Measurements from ENCODE around the gene MYMK.

The MYMK gene

DNA sequence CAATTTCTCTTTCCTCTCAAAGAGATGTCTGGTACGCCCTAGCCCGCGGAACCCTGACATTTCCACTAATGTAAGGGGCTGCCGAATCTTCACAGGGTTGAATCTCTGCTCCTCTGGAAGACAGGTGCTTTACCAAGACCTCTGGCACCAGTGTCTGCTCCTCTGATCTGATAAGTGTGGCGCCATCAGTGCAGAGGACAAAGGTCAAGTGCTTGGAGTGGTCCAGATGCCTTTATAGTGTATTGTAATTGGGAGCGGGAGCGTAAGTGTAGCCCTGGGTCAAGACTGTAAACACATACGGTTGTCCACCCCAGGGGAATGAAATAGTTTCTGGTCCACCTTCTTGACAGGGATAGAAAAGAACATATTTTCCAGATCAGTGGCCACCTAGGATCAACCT, 27.5 kb upstream of the MYMK start:
- H3K23ac ChIP-seq (ENCODE audit: low read length): no peak overlapping the region
- WGBS (ENCODE audit: extremely low coverage, insufficient coverage, insufficient read length): no CpG with 5 or more reads among the region's 8 CpGs
- no peak overlapping the region for H3K4me2 ChIP-seq (ENCODE audit: low read length)
- no peak overlapping the region for H4K91ac ChIP-seq (ENCODE audit: low read depth, low read length)
- H3K79me1 ChIP-seq (ENCODE audit: low read length): peaks cover 6% of the 10 kb centered on the region
- H3K27me3 ChIP-seq (ENCODE audit: insufficient read depth, low read length): no peaks in the 10 kb centered on the region
- peak in 1 of 2 donors; percentile 29 for DNase-seq
- no peak overlapping the region for H2BK5ac ChIP-seq (ENCODE audit: low read depth, low read length, poor library complexity)
- no peak overlapping the region for H2AFZ ChIP-seq (ENCODE audit: insufficient read depth, low read length, poor library complexity)
- H3K4me1 ChIP-seq (ENCODE audit: control insufficient read depth in 1 of 2, insufficient read depth in 2 of 2, low read length in 2 of 2): peaks cover 16 to 21% of the 10 kb centered on the region in 2 experiments
- H3K9ac ChIP-seq (ENCODE audit: low read length): no peak overlapping the region
- H3K36me3 ChIP-seq (ENCODE audit: control insufficient read depth in 1 of 2, insufficient read depth in 2 of 2, low read length in 2 of 2): peaks cover 10 to 24% of the 10 kb centered on the region in 2 experiments
- H4K8ac ChIP-seq (ENCODE audit: low read depth, low read length): no peak overlapping the region
- H3K27ac ChIP-seq (ENCODE audit: low read depth, low read length): no peak overlapping the region
- no peak overlapping the region for H3K18ac ChIP-seq (ENCODE audit: low read length)
- no peak overlapping the region for H3K4me3 ChIP-seq (ENCODE audit: low read depth, low read length)
- H2BK120ac ChIP-seq (ENCODE audit: insufficient read depth, low read length, poor library complexity): no peak overlapping the region
- H3K14ac ChIP-seq (ENCODE audit: low read length): no peak overlapping the region
- H4K12ac ChIP-seq (ENCODE audit: low read depth, low read length): no peak overlapping the region
- no peak overlapping the region for H3K4ac ChIP-seq (ENCODE audit: low read depth, low read length)
- H2BK12ac ChIP-seq (ENCODE audit: low read length): no peak overlapping the region
- H2AK5ac ChIP-seq (ENCODE audit: low read length): no peak overlapping the region
- peaks cover 6% of the 10 kb centered on the region for H3K9me3 ChIP-seq (ENCODE audit: insufficient read depth, low read depth, low read length)
- H3K79me2 ChIP-seq (ENCODE audit: control insufficient read depth, insufficient read depth, low read length, poor library complexity): no peaks in the 10 kb centered on the region

DNA sequence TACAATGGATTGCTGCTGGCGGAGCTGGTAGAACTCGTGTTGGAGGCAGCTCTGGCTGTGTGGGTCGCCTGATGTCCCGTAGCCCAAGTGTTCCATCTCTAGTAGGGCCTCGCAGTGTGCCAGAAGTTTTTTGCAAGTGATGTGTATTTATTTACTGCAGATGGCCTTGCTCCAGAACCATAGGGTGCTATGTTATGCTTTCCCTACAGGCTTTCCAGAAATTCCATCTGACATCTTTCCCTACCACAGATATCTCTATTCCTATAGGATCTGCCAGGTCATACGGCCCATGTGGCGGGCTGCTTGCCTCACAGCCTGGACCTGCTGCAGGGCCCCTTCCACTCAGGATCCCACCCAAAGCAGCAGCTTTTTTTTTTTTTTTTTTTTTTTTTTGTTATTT, 26.7 kb upstream of the MYMK start:
- no CpG with 5 or more reads among the region's 7 CpGs for WGBS (ENCODE audit: extremely low coverage, insufficient coverage, insufficient read length)
- H3K27me3 ChIP-seq (ENCODE audit: insufficient read depth, low read length): no peaks in the 10 kb centered on the region

DNA sequence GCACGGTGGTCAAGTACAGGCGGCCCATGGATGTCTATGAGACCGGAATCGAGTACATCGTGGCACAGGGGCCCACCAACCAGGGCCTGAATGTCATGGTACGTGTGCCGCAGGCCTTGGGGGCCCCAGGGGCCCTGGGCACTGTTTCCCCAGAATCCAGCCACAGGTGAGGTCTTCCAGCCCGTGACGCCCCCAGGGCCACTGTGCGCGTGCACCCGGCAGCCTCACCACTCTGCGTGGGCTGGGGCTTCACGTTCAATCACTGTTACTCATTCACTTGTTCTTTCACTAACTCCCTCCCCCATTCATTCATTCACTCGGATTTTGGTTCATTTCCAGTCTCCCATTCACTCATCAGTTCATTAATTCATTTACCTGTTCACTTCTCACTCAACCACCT, 22.4 kb upstream of the MYMK start:
- Histone ChIP-seq H4K12ac (ENCODE audit: low read depth, low read length) (no peak overlapping the region), H3K4ac (ENCODE audit: low read depth, low read length) (no peak overlapping the region), H3K9me3 (ENCODE audit: insufficient read depth, low read depth, low read length) (peaks cover 4% of the 10 kb centered on the region), H4K91ac (ENCODE audit: low read depth, low read length) (no peak overlapping the region), H3K4me1 (ENCODE audit: control insufficient read depth in 1 of 2, insufficient read depth in 2 of 2, low read length in 2 of 2) (peaks cover 13 to 23% of the 10 kb centered on the region in 2 experiments), H2AFZ (ENCODE audit: insufficient read depth, low read length, poor library complexity) (no peak overlapping the region), H2BK12ac (ENCODE audit: low read length) (no peak overlapping the region), H3K23ac (ENCODE audit: low read length) (no peak overlapping the region), H3K4me2 (ENCODE audit: low read length) (no peak overlapping the region), H3K9ac (ENCODE audit: low read length) (no peak overlapping the region), H3K4me3 (ENCODE audit: low read depth, low read length) (no peak overlapping the region), H3K27ac (ENCODE audit: low read depth, low read length) (no peak overlapping the region), H2AK5ac (ENCODE audit: low read length) (no peak overlapping the region), H3K14ac (ENCODE audit: low read length) (no peak overlapping the region), H2BK120ac (ENCODE audit: insufficient read depth, low read length, poor library complexity) (no peak overlapping the region), H4K8ac (ENCODE audit: low read depth, low read length) (no peak overlapping the region), H3K36me3 (ENCODE audit: control insufficient read depth in 1 of 2, insufficient read depth in 2 of 2, low read length in 2 of 2) (peaks cover 21 to 29% of the 10 kb centered on the region in 2 experiments), H3K79me2 (ENCODE audit: control insufficient read depth, insufficient read depth, low read length, poor library complexity) (no peaks in the 10 kb centered on the region), H3K79me1 (ENCODE audit: low read length) (peaks cover 3% of the 10 kb centered on the region), H3K18ac (ENCODE audit: low read length) (no peak overlapping the region), H3K27me3 (ENCODE audit: insufficient read depth, low read length) (no peaks in the 10 kb centered on the region), H2BK5ac (ENCODE audit: low read depth, low read length, poor library complexity) (no peak overlapping the region)
- DNase-seq: no peak
- WGBS (ENCODE audit: extremely low coverage, insufficient coverage, insufficient read length): no CpG with 5 or more reads among the region's 15 CpGs

More for the DNA sequence above, 26.7 kb upstream of the MYMK start:
- H2AFZ ChIP-seq (ENCODE audit: insufficient read depth, low read length, poor library complexity): no peak overlapping the region
- H3K4me3 ChIP-seq (ENCODE audit: low read depth, low read length): no peak overlapping the region
- H2BK120ac ChIP-seq (ENCODE audit: insufficient read depth, low read length, poor library complexity): no peak overlapping the region
- H2AK5ac ChIP-seq (ENCODE audit: low read length): no peak overlapping the region
- H4K12ac ChIP-seq (ENCODE audit: low read depth, low read length): no peak overlapping the region
- H2BK5ac ChIP-seq (ENCODE audit: low read depth, low read length, poor library complexity): no peak overlapping the region
- H3K23ac ChIP-seq (ENCODE audit: low read length): no peak overlapping the region
- H3K36me3 ChIP-seq (ENCODE audit: control insufficient read depth in 1 of 2, insufficient read depth in 2 of 2, low read length in 2 of 2): peaks cover 14 to 29% of the 10 kb centered on the region in 2 experiments
- H3K9ac ChIP-seq (ENCODE audit: low read length): no peak overlapping the region
- H3K79me1 ChIP-seq (ENCODE audit: low read length): peaks cover 4% of the 10 kb centered on the region
- peaks cover 6% of the 10 kb centered on the region for H3K9me3 ChIP-seq (ENCODE audit: insufficient read depth, low read depth, low read length)
- no peak overlapping the region for H2BK12ac ChIP-seq (ENCODE audit: low read length)
- no peak overlapping the region for H3K14ac ChIP-seq (ENCODE audit: low read length)
- no peak overlapping the region for H3K27ac ChIP-seq (ENCODE audit: low read depth, low read length)
- no peaks in the 10 kb centered on the region for H3K79me2 ChIP-seq (ENCODE audit: control insufficient read depth, insufficient read depth, low read length, poor library complexity)
- no peak overlapping the region for H4K8ac ChIP-seq (ENCODE audit: low read depth, low read length)
- peaks cover 13 to 16% of the 10 kb centered on the region in 2 experiments for H3K4me1 ChIP-seq (ENCODE audit: control insufficient read depth in 1 of 2, insufficient read depth in 2 of 2, low read length in 2 of 2)
- peak overlapping the region; percentile 11 for H4K91ac ChIP-seq (ENCODE audit: low read depth, low read length)
- DNase-seq: no peak
- no peak overlapping the region for H3K4ac ChIP-seq (ENCODE audit: low read depth, low read length)
- H3K18ac ChIP-seq (ENCODE audit: low read length): no peak overlapping the region
- no peak overlapping the region for H3K4me2 ChIP-seq (ENCODE audit: low read length)

DNA sequence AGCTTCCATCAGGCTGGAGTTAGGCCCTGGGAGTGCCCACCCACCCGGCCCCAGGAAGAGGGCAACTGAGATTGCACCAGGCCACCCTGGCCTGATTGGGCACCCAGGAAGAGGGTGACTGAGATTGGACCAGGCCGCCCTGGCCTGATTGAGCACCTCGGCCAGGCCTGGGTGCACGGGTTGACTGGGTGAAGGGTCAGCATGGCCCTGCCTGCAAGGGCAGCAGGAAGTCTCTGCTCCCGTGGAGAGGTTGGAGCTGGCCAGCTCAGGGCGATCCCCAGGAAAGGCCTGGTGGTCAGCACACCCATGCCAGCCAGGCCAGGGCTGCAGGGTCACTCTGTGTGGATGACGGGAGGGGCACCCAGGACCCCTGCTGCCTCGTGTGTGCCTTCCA, 21.5 kb upstream of the MYMK start:
- no peak overlapping the region for H3K23ac ChIP-seq (ENCODE audit: low read length)
- no peak for DNase-seq
- H3K27me3 ChIP-seq (ENCODE audit: insufficient read depth, low read length): no peaks in the 10 kb centered on the region
- H3K14ac ChIP-seq (ENCODE audit: low read length): peak overlapping the region; percentile 55
- no peak overlapping the region for H4K8ac ChIP-seq (ENCODE audit: low read depth, low read length)
- no peak overlapping the region for H2BK120ac ChIP-seq (ENCODE audit: insufficient read depth, low read length, poor library complexity)
- peak overlapping the region; percentile 28 for H2AFZ ChIP-seq (ENCODE audit: insufficient read depth, low read length, poor library complexity)
- H2BK12ac ChIP-seq (ENCODE audit: low read length): peak overlapping the region; percentile 6
- H3K4me2 ChIP-seq (ENCODE audit: low read length): no peak overlapping the region
- H3K4ac ChIP-seq (ENCODE audit: low read depth, low read length): peak overlapping the region; percentile 5
- peak overlapping the region; percentile 70 for H4K91ac ChIP-seq (ENCODE audit: low read depth, low read length)
- WGBS (ENCODE audit: extremely low coverage, insufficient coverage, insufficient read length): no CpG with 5 or more reads among the region's 8 CpGs
- no peak overlapping the region for H3K4me3 ChIP-seq (ENCODE audit: low read depth, low read length)
- H3K9ac ChIP-seq (ENCODE audit: low read length): no peak overlapping the region
- H3K36me3 ChIP-seq (ENCODE audit: control insufficient read depth in 1 of 2, insufficient read depth in 2 of 2, low read length in 2 of 2): peaks cover 22 to 36% of the 10 kb centered on the region in 2 experiments
- peak overlapping the region; percentile 54 for H3K18ac ChIP-seq (ENCODE audit: low read length)
- H3K27ac ChIP-seq (ENCODE audit: low read depth, low read length): no peak overlapping the region
- peaks cover 4% of the 10 kb centered on the region for H3K9me3 ChIP-seq (ENCODE audit: insufficient read depth, low read depth, low read length)
- H3K79me1 ChIP-seq (ENCODE audit: low read length): peaks cover 3% of the 10 kb centered on the region
- no peak overlapping the region for H2AK5ac ChIP-seq (ENCODE audit: low read length)
- peaks cover 13 to 23% of the 10 kb centered on the region in 2 experiments for H3K4me1 ChIP-seq (ENCODE audit: control insufficient read depth in 1 of 2, insufficient read depth in 2 of 2, low read length in 2 of 2)
- no peaks in the 10 kb centered on the region for H3K79me2 ChIP-seq (ENCODE audit: control insufficient read depth, insufficient read depth, low read length, poor library complexity)
- no peak overlapping the region for H2BK5ac ChIP-seq (ENCODE audit: low read depth, low read length, poor library complexity)
- no peak overlapping the region for H4K12ac ChIP-seq (ENCODE audit: low read depth, low read length)
